PC-9 (cell line): ENCODE measurements around the gene IGSF21. TPM values are rescaled to one million over a fixed set of nuclear protein-coding genes. Genes with fewer than 3 reads are reported as not detected.

Experiments used
- BruUV-seq: library from RNA; stranded (reverse); fragments of 400-500 nt; replicated peaks from 2 replicates; lab custom pipeline; 2021; lab: Mats Ljungman, UMichigan
- CTCF ChIA-PET: fragments of 300-600 bp; sonication (Branson Sonifier 250); formaldehyde crosslinking; loops from one replicate; lab custom pipeline; 2022; ENCODE audit warnings: antibody characterized with exemption; lab: Charles Lee
- POLR2A ChIA-PET: fragments of 300-600 bp; sonication (Branson Sonifier 250); formaldehyde crosslinking; loops from one replicate; lab custom pipeline; 2022; ENCODE audit warnings: antibody characterized with exemption; ENCODE audit not compliant: unreplicated experiment; lab: Charles Lee
- DNase-seq, 2 experiments: peaks; one replicate each; pipeline versions ENCODE4 v3.0.0 to v3.0.0-alpha.2; 2015 to 2022; ENCODE audit warnings: mixed read lengths in 1 of 2
- H2AFZ ChIP-seq: fragments of 200-600 bp; sonication (generic); 2 replicates; pipeline ENCODE4 v1.8.1; 2017; ENCODE audit warnings: antibody characterized with exemption
- H3F3A ChIP-seq: fragments of 200-600 bp; sonication (generic); 2 replicates; pipeline ENCODE4 v1.8.1; 2017; ENCODE audit warnings: antibody characterized with exemption, mild to moderate bottlenecking, low read depth; ENCODE audit not compliant: insufficient read depth
- H3K27ac ChIP-seq: fragments of 200-600 bp; sonication (generic); 2 replicates; pipeline ENCODE4 v1.6.1; 2016; ENCODE audit warnings: mixed run types
- H3K27me3 ChIP-seq: fragments of 200-600 bp; sonication (generic); 2 replicates; pipeline ENCODE4 v1.6.1; 2016; ENCODE audit warnings: low read depth, mixed run types; ENCODE audit not compliant: insufficient read depth
- H3K36me3 ChIP-seq: fragments of 200-600 bp; sonication (generic); 2 replicates; pipeline ENCODE4 v1.6.1; 2016; ENCODE audit warnings: low read depth, mixed run types
- H3K4me1 ChIP-seq: fragments of 200-600 bp; sonication (generic); replicated peaks from 2 replicates; pipeline ENCODE4 v1.6.1; 2016; ENCODE audit warnings: mixed run types; ENCODE audit not compliant: insufficient read depth
- H3K4me2 ChIP-seq: fragments of 200-600 bp; sonication (generic); 2 replicates; pipeline ENCODE4 v1.6.1; 2017; ENCODE audit warnings: mixed run types
- H3K4me3 ChIP-seq: fragments of 200-600 bp; sonication (generic); 2 replicates; pipeline ENCODE4 v1.6.1; 2016; ENCODE audit warnings: mixed run types
- H3K79me2 ChIP-seq: fragments of 200-600 bp; sonication (generic); 2 replicates; pipeline ENCODE4 v1.6.1; 2017; ENCODE audit warnings: low read depth, mixed run types
- H3K9me2 ChIP-seq: fragments of 200-600 bp; sonication (generic); 2 replicates; pipeline ENCODE4 v1.8.1; 2017; ENCODE audit warnings: mild to moderate bottlenecking; ENCODE audit not compliant: insufficient read depth
- H3K9me3 ChIP-seq: fragments of 200-600 bp; sonication (generic); 2 replicates; pipeline ENCODE4 v1.8.1; 2016; ENCODE audit warnings: low read depth; ENCODE audit not compliant: insufficient read depth
- H4K20me1 ChIP-seq: fragments of 200-600 bp; sonication (generic); 2 replicates; pipeline ENCODE4 v1.8.1; 2017; ENCODE audit not compliant: insufficient read depth
- EZH2 ChIP-seq: fragments of 200-600 bp; sonication (generic); IDR thresholded peaks from 2 replicates; pipeline ENCODE4 v1.8.0; 2017; ENCODE audit warnings: antibody characterized with exemption, low read depth
- intact Hi-C: fragments of 100-400 bp; cut with micrococcal nuclease; formaldehyde crosslinking; loops from one replicate; pipeline ENCODE4 v1.10.0; 2022; ENCODE audit not compliant: unreplicated experiment
- total RNA-seq: library from RNA; stranded (reverse); gene quantifications from 2 replicates; pipeline ENCODE4 v1.2.3, GENCODE V29; 2021
- TF ChIP-seq, protein P1 (sequence below): fragments of 200-600 bp; sonication (generic); conservative IDR thresholded peaks from 2 replicates; pipeline ENCODE4 v1.6.1; 2017; ENCODE audit warnings: mixed run types, antibody characterized with exemption, mild to moderate bottlenecking, moderate library complexity

Gene IGSF21
- total RNA-seq, 1 experiment from 2014 or later: not detected

DNA sequence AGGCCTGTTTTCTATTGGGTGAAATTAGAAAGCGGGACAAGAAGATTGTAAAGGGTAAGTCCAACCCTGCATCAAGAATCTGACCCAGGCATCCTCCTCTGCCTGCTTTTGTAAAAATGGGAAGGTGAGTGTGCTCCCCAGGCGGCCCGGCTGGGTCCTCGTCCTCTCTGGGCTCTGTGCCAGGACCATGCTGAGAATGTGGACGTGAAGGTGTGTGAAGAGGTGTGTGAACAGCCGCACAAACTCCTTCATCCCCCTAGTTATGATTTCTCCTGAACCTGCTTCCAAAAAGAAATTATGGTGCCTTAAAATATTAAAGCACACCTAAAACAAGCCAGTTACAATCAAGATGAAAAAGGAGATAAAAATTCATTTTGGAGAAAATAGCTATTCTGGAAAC, 185.7 kb downstream of the IGSF21 start:
- no peaks in the 10 kb centered on the region for H3F3A ChIP-seq
- no peak overlapping the region for H3K4me2 ChIP-seq
- no peak overlapping the region for H3K27ac ChIP-seq
- no peak for TF ChIP-seq EZH2
- TF ChIP-seq, protein P1, sequence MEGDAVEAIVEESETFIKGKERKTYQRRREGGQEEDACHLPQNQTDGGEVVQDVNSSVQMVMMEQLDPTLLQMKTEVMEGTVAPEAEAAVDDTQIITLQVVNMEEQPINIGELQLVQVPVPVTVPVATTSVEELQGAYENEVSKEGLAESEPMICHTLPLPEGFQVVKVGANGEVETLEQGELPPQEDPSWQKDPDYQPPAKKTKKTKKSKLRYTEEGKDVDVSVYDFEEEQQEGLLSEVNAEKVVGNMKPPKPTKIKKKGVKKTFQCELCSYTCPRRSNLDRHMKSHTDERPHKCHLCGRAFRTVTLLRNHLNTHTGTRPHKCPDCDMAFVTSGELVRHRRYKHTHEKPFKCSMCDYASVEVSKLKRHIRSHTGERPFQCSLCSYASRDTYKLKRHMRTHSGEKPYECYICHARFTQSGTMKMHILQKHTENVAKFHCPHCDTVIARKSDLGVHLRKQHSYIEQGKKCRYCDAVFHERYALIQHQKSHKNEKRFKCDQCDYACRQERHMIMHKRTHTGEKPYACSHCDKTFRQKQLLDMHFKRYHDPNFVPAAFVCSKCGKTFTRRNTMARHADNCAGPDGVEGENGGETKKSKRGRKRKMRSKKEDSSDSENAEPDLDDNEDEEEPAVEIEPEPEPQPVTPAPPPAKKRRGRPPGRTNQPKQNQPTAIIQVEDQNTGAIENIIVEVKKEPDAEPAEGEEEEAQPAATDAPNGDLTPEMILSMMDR: no peak
- H3K27me3 ChIP-seq: peaks cover 87% of the 10 kb centered on the region
- no peaks in the 10 kb centered on the region for H3K79me2 ChIP-seq
- intact Hi-C loops: no loop called here
- no peak overlapping the region for H2AFZ ChIP-seq
- H3K9me2 ChIP-seq: no peaks in the 10 kb centered on the region
- H3K36me3 ChIP-seq: no peaks in the 10 kb centered on the region
- no TSS peak for BruUV-seq
- no peaks in the 10 kb centered on the region for H3K4me1 ChIP-seq
- CTCF ChIA-PET: no interaction called here
- H4K20me1 ChIP-seq: no peaks in the 10 kb centered on the region
- POLR2A ChIA-PET: no interaction called here
- no peaks in the 10 kb centered on the region for H3K9me3 ChIP-seq
- DNase-seq: no peak
- H3K4me3 ChIP-seq: no peak overlapping the region

DNA sequence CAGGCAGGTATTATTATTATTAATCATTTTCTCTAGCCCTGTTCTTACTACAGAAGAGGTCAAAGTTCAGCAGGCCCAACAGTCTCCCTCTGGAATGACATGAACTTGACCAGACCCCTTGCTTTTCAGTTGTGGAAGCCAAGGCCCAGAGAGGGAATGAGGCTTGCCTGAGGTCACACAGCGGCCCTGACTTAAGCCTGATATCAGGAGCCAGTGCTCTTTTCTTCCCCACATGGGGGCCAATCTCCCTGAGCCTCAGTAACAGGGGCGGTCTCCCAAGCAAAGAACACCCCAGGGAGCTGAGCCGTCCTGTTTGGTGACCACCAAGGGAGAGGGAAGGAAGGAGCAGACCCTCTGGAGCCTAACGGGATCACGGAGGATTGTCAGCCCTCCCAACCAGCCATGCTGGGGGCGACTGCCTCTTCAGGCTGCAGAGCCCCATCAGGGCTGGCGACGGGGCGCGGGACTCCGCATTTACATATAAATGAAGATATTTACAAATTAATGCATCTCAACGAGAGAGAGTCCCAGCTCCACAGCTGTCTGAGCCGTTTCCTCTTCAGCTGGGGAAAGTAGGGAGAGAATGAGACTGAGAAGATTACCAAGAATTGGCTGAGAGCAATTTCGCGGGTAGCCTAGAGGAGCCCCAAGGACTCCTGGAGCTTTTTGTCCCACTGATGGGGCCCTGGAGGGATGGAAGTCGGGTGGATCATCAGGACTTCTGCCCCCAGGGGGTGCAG, 187.0 kb downstream of the IGSF21 start:
- ChIA-PET CTCF (no interaction called here), POLR2A (no interaction called here)
- DNase-seq: no peak
- intact Hi-C loops: no loop called here
- TF ChIP-seq, protein P1: no peak
- no peak for TF ChIP-seq EZH2
- Histone ChIP-seq H3K27me3 (peaks cover 82% of the 10 kb centered on the region), H3K79me2 (no peaks in the 10 kb centered on the region), H3K4me2 (no peak overlapping the region), H3K36me3 (no peaks in the 10 kb centered on the region), H3K4me1 (no peaks in the 10 kb centered on the region), H3F3A (no peaks in the 10 kb centered on the region), H3K27ac (no peak overlapping the region), H3K4me3 (no peak overlapping the region), H3K9me2 (no peaks in the 10 kb centered on the region), H3K9me3 (no peaks in the 10 kb centered on the region), H2AFZ (no peak overlapping the region), H4K20me1 (no peaks in the 10 kb centered on the region)
- BruUV-seq: no TSS peak

GRCh38 chr1:18297896-18298648, 190.5 kb downstream of the IGSF21 start:
- H3K27me3 ChIP-seq: peaks cover 50% of the 10 kb centered on the region
- H3K4me1 ChIP-seq: no peaks in the 10 kb centered on the region
- ChIA-PET POLR2A (interaction anchor here (0.6 kb wide), 1 partner anchor 253 kb away, joined by 3 read pairs; no protein-coding TSS in a partner anchor), CTCF (no interaction called here)
- no peak overlapping the region for H3K4me3 ChIP-seq
- BruUV-seq: no TSS peak
- no peaks in the 10 kb centered on the region for H3K36me3 ChIP-seq
- intact Hi-C loops: no loop called here
- H3K79me2 ChIP-seq: no peaks in the 10 kb centered on the region
- H3K4me2 ChIP-seq: no peak overlapping the region
- H3K9me3 ChIP-seq: no peaks in the 10 kb centered on the region
- H4K20me1 ChIP-seq: no peaks in the 10 kb centered on the region
- no peaks in the 10 kb centered on the region for H3F3A ChIP-seq
- H3K27ac ChIP-seq: no peak overlapping the region
- H2AFZ ChIP-seq: no peak overlapping the region
- no peaks in the 10 kb centered on the region for H3K9me2 ChIP-seq
- TF ChIP-seq, protein P1: no peak
- TF ChIP-seq EZH2: no peak
- no peak for DNase-seq
